ENCODE measurements around the gene SS18L1. TPM values are rescaled to one million over a fixed set of nuclear protein-coding genes. Genes with fewer than 3 reads are reported as not detected.

Gene SS18L1
- total RNA-seq, 1 experiment from 2014 or later = 28.1 TPM

DNA sequence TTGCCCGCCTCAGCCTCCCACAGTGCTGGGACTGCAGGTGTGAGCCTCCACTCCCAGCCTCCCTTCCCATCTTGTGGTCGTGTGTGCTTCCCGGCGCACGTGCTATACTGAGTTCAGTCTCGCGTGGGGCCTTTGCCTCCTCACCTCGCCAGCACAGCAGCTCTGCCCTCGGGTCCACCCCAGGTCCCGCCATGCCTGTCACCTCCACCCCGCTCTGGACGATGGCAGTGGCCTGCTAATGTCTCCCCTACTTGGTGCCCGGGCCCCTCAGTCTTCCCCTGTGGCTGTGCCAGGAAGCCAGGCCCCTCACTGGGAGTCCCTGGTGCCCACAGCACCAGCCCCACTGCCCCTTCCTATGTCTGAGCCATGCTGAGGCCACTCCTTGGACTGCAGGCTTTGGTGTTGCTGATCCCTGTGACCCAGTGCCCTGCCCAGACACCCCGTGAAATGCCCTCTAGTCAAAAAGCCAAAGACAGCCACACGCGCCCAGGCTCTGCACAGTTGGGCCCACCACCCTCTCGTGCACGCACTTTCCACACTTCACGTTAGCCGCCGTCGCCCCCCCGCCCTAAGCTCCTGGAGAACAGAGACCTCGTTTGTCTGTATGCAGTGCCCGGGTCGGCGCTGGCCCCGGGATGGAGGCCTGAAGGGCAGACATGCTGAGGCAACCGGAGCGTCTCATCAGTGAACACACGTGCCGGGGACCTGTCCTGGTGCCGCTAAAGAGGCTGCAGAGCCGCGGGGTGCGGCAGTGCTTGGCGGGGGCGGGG, 62.2 kb downstream of the SS18L1 start:
- H3K36me3 ChIP-seq (ENCODE audit: control insufficient read depth in 1 of 2, insufficient read depth in 2 of 2, low read length in 2 of 2) = peaks cover under 1 to 7% of the 10 kb centered on the region in 2 experiments; a peak in 3 of 4 replicates
- H3K9me2 ChIP-seq (ENCODE audit: insufficient read depth) = no peaks in the 10 kb centered on the region
- H3K27ac ChIP-seq (ENCODE audit: low read depth, low read length) = no peak overlapping the region
- ChIA-PET CTCF (no interaction called here), RAD21 (ENCODE audit: low non-redundant PET in 1 of 2, low total read pairs in 2 of 2, uncharacterized antibody in 2 of 2, unreplicated experiment in 2 of 2) (no interaction called here), POLR2A (no interaction called here)
- peaks cover 0 to 5% of the 10 kb centered on the region in 2 experiments; a peak in 1 of 4 replicates for H3K4me1 ChIP-seq (ENCODE audit: control insufficient read depth in 1 of 2, insufficient read depth in 2 of 2, low read length in 2 of 2)
- H3K9me3 ChIP-seq (ENCODE audit: control insufficient read depth in 1 of 2, insufficient read depth in 1 of 2, low read depth in 1 of 2, low read length in 2 of 2) = no peaks in the 10 kb centered on the region
- H3K79me2 ChIP-seq (ENCODE audit: insufficient read depth, low read length) = no peaks in the 10 kb centered on the region
- H3K9ac ChIP-seq (ENCODE audit: low read length) = no peak overlapping the region
- BruUV-seq (replicated peaks) = no TSS peak
- H3K27me3 ChIP-seq (ENCODE audit: insufficient read depth, low read length) = no peaks in the 10 kb centered on the region
- H4K20me1 ChIP-seq (ENCODE audit: insufficient read depth) = no peaks in the 10 kb centered on the region
- no peak overlapping the region for H2AFZ ChIP-seq (ENCODE audit: low read depth, low read length, poor library complexity, severe bottlenecking)
- intact Hi-C loops (cut with micrococcal nuclease) = no loop called here
- DNase-seq (ENCODE audit: low read depth, low spot score) (no peak), ATAC-seq (no peak)
- no peak overlapping the region for H3K4me3 ChIP-seq (replicated peaks in 1 of 2; ENCODE audit: low read depth in 1 of 2, low read length in 2 of 2)
- no peak overlapping the region for H3K4me2 ChIP-seq (ENCODE audit: low read length)
- TF ChIP-seq RAD21 (IDR thresholded peaks at IDR 0.05; ENCODE audit: low read depth) (no peak), ELF1 (IDR thresholded peaks at IDR 0.05; ENCODE audit: borderline replicate concordance, low read depth) (no peak), ZNF274 (IDR thresholded peaks at IDR 0.05; ENCODE audit: low read depth, low read length) (no peak), SIN3A (IDR thresholded peaks at IDR 0.05; ENCODE audit: low read depth) (no peak), JUND (IDR thresholded peaks at IDR 0.05) (no peak), YY1 (IDR thresholded peaks at IDR 0.05; ENCODE audit: extremely low read depth, insufficient replicate concordance, low read depth, low read length) (no peak), CEBPB (IDR thresholded peaks at IDR 0.05; ENCODE audit: low read depth) (no peak)
- TF ChIP-seq, protein P1, sequence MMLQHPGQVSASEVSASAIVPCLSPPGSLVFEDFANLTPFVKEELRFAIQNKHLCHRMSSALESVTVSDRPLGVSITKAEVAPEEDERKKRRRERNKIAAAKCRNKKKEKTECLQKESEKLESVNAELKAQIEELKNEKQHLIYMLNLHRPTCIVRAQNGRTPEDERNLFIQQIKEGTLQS (IDR thresholded peaks at IDR 0.05) = no peak

DNA sequence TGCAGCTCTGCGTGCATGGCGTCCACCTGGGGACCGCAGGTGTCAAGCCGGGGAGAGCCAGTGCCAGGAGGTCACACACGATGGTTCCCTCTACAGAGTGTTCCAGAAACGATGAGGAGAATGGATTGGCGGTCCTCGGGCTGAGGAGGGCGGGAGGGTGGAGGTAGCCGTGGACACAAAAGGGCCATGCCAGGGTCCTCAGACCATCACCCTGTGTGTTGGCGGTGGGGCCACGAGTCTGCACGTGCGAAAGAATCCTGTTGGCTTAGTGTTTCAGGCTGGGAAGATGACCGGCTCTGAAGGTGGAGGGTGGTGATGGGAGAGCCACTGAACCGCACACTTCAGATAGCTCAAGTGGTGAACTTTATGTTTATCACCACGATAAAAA, 62.8 kb downstream of the SS18L1 start:
- no peak for ATAC-seq
- TF ChIP-seq CBX3 (IDR thresholded peaks at IDR 0.05; ENCODE audit: low read depth) = no peak

More for the DNA sequence above, 62.8 kb downstream of the SS18L1 start:
- ChIA-PET POLR2A (no interaction called here), RAD21 (ENCODE audit: low non-redundant PET in 1 of 2, low total read pairs in 2 of 2, uncharacterized antibody in 2 of 2, unreplicated experiment in 2 of 2) (no interaction called here), CTCF (no interaction called here)
- Histone ChIP-seq H3K9me2 (ENCODE audit: insufficient read depth) (no peaks in the 10 kb centered on the region), H4K20me1 (ENCODE audit: insufficient read depth) (no peaks in the 10 kb centered on the region), H3K9ac (ENCODE audit: low read length) (no peak overlapping the region), H3K4me1 (ENCODE audit: control insufficient read depth in 1 of 2, insufficient read depth in 2 of 2, low read length in 2 of 2) (peaks cover 0 to 5% of the 10 kb centered on the region in 2 experiments; a peak in 1 of 4 replicates), H3K9me3 (ENCODE audit: control insufficient read depth in 1 of 2, insufficient read depth in 1 of 2, low read depth in 1 of 2, low read length in 2 of 2) (no peaks in the 10 kb centered on the region), H3K27me3 (ENCODE audit: insufficient read depth, low read length) (no peaks in the 10 kb centered on the region), H3K27ac (ENCODE audit: low read depth, low read length) (no peak overlapping the region), H3K4me2 (ENCODE audit: low read length) (no peak overlapping the region), H3K36me3 (ENCODE audit: control insufficient read depth in 1 of 2, insufficient read depth in 2 of 2, low read length in 2 of 2) (peaks cover 0 to 5% of the 10 kb centered on the region in 2 experiments; a peak in 2 of 4 replicates), H3K4me3 (replicated peaks in 1 of 2; ENCODE audit: low read depth in 1 of 2, low read length in 2 of 2) (no peak overlapping the region), H2AFZ (ENCODE audit: low read depth, low read length, poor library complexity, severe bottlenecking) (no peak overlapping the region), H3K79me2 (ENCODE audit: insufficient read depth, low read length) (no peaks in the 10 kb centered on the region)
- no peak for DNase-seq (ENCODE audit: low read depth, low spot score)
- no TSS peak for BruUV-seq (replicated peaks)
- intact Hi-C loops (cut with micrococcal nuclease) = no loop called here

All from HCT116 (cell line).